AG09309 (cell line): ENCODE results near the gene MAT2B.
A peak's percentile ranks its signal among the peaks of the same experiment; 100 is the strongest.

Source experiments
- DNase-seq: peaks from one replicate; pipeline ENCODE4 v3.0.0-alpha.2; 2010; ENCODE audit warnings: low read depth
- H3K4me3 ChIP-seq: 2 replicates; pipeline ENCODE4 v1.5.1; 2011; ENCODE audit warnings: mild to moderate bottlenecking, low read depth, low read length, moderate library complexity; ENCODE audit not compliant: control insufficient read depth
- TF ChIP-seq, protein P1 (sequence below): IDR thresholded peaks from 2 replicates; pipeline ENCODE4 v1.5.1; 2011; ENCODE audit warnings: mild to moderate bottlenecking, low read depth, low read length, inconsistent platforms; ENCODE audit not compliant: insufficient read depth, control insufficient read depth; ENCODE audit errors: missing control alignments

The MAT2B gene

DNA sequence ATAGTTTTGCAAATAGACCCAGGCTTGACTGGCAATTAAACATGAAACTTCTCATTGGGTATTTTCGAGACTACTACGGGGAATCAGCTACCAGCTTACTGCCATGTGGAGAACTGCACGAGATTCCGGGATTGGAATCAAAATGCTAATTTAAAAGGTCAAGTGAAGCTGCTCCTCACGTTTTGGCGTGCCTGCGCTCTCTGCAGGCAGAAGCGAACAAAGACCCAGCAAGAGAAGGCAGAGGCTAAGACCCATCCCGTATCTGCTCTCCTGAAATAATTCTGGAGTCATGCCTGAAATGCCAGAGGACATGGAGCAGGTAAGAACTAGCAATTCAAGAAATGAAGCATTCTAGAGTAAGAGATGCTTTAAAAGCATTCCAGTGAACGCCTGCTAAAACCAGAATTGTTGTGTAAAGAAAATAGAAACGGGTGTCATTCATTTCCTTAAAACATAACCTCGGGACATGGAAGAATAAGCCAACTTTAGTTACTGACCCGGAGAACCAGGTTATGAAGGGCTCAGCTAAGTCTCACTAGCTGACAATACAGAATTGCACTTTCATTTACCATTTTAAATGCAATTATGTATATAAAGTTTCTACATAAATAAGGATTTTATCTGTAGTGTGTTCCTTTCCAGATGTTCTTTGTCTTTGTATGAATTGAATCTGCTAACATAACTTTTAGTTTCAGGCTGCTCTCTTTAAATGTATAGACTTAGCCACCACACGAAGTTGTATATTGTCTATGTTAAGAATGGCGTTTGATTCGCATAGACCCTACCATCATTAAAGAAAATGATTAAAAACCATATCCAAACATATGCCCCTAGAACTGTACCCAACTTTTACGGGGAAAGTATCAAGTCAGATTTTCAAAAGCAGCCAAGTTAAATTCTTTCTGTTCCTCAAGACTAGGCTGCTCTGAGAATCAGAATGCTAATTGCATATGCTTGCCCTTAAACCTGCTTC, 2.0 kb upstream of the MAT2B start:
- TF ChIP-seq, protein P1, sequence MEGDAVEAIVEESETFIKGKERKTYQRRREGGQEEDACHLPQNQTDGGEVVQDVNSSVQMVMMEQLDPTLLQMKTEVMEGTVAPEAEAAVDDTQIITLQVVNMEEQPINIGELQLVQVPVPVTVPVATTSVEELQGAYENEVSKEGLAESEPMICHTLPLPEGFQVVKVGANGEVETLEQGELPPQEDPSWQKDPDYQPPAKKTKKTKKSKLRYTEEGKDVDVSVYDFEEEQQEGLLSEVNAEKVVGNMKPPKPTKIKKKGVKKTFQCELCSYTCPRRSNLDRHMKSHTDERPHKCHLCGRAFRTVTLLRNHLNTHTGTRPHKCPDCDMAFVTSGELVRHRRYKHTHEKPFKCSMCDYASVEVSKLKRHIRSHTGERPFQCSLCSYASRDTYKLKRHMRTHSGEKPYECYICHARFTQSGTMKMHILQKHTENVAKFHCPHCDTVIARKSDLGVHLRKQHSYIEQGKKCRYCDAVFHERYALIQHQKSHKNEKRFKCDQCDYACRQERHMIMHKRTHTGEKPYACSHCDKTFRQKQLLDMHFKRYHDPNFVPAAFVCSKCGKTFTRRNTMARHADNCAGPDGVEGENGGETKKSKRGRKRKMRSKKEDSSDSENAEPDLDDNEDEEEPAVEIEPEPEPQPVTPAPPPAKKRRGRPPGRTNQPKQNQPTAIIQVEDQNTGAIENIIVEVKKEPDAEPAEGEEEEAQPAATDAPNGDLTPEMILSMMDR = peak; percentile 50
- DNase-seq = no peak
- peak overlapping the region; percentile 76 for H3K4me3 ChIP-seq

DNA sequence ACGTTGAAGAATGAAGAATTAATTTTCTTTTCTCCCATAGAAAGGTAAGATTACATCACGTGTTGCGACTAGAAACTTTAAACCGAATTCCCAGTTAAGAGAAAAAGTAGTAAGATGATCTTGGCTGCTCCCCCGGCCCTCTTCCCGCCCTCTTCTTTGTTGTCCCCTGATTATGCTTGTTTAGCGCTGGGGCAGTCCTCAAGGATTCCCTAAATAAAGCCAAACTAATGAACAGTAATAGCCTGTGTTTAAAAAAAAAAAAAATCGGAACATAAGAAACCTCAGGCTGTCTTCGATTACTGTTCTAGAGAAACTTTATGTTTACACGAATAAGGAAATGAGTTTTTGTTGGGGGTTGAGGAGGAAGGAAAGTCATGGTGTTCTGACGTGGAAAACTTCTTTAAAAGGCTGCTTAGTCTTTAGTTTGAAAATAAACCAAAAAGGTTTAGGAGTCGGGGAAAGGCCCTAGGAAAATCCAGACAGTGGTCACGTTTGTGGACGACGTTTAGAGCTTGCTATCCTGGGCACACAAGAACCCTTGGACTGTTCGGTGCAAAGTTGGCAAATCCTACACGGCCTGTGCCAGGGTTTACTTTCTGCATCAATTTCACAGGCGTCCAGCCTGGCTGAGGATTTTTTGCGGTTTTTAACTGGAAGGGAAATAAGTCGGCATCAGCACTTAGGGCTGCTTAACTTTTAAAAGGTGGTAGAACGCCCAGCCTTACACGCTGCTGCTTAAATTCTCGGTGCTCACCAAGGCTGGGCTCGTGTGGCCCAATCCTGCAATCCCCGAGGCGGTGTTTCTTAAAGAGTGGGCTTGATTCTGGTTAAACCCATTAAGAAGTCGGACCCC, 1.1 kb upstream of the MAT2B start:
- TF ChIP-seq, protein P1 = no peak
- peak overlapping the region; percentile 76 for H3K4me3 ChIP-seq
- no peak for DNase-seq

DNA sequence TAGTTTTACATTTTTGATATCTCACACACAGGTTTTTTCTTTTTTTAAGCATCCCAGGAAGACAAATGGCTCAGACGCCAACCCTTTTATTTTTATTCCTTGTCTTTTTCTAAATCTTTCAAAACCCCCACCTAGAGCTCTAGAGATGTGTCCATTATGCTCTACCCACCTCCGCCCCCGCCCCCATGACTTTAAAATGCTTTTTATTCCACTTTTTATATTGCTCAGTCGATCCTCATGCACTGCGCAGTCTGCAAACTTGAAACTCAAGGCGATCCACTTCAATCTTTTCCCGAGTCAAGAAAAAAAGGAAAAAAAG, 411 bp upstream of the MAT2B start:
- no peak for DNase-seq
- TF ChIP-seq, protein P1 = no peak
- peak overlapping the region; percentile 76 for H3K4me3 ChIP-seq

DNA sequence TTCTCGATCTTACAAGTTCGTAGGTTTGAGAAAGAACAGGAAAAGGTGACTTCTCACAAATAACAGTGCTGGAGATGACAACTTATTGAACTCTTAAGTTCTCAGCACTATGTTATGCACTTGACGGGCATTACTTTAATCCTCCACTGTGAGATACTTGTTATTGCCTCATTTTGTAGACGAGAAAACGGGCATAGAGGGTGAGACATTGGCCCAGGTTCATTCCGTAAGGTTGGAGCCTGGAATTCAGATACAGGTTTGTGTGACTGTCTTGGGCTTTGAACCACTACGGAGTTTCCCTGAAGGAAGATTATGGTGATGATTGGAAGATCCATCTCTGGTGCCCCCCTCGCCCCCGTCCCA, 657 bp downstream of the MAT2B start:
- no peak for DNase-seq
- TF ChIP-seq, protein P1 = no peak
- H3K4me3 ChIP-seq = peak overlapping the region; percentile 76

DNA sequence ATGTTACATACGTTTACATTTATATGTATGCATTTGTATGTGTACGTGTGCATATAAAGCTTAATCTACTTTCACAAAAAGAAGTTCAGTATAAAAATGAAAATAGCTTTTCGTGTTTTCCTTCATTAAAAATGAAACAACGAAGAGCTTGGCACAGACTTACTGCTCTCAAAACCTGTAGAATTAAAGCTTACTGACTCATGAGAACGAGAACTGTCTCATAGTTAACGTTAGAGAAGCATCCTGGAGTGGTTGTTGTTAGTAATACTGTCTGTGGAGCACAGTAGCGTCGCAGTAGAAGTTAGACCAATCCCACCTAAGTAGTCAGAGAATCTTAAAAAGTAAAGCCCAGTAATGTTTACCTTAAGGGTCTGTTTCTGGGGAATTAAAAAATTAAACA, 1.3 kb downstream of the MAT2B start:
- TF ChIP-seq, protein P1 = no peak
- no peak for DNase-seq

DNA sequence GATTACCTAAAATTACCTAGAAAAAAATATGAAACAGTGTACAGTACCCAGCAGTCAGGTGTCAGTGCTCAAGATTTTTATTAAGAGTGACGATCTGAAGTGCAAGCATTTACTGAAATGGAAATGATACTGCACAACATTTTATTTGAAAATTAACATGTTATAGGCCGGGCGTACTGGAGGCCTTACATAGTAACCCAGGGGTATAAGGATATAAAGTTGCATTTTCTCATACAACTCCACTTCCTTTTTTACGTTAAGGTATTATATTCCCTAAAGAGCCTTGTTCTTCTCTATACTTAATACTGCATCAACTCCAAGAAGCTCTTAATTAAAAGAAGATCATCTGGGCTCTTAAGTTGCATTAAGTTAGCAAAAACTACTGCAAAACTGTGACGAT, 3.3 kb downstream of the MAT2B start:
- no peak overlapping the region for H3K4me3 ChIP-seq
- TF ChIP-seq, protein P1 = no peak
- no peak for DNase-seq

More for the DNA sequence above, 1.3 kb downstream of the MAT2B start:
- H3K4me3 ChIP-seq = peak overlapping the region; percentile 76
